Measurements from ENCODE around the gene ATP11A.

- TF ChIP-seq EZH2 (IDR thresholded peaks at IDR 0.05; ENCODE audit: borderline replicate concordance): no peak
- no peak for TF ChIP-seq CTCF (IDR thresholded peaks at IDR 0.05; ENCODE audit: poor library complexity)
Observed at GRCh38 chr13:112883241-112883945, 193.6 kb downstream of the ATP11A start.
